Stimulated activated naive B cell treated with anti-CD40 and anti-IgM and Interleukin-4, amounts not matched to agents 10 μg/mL and 1 μg/mL and 100 μg/mL, for 72 hours (primary cell): ENCODE data around the gene FHIP1A.

Experiments used
- ATAC-seq, 2 donors: fragments of 150-1000 bp; cut with Tn5 transposase; replicated peaks; 2 replicates each; pipeline ENCODE4 v1.10.0; 2021; ENCODE audit warnings: moderate library complexity in 1 of 2
- DNase-seq: peaks from one replicate; pipeline ENCODE4 v3.0.0; 2021
- H3K27ac Mint-ChIP-seq: one replicate; pipeline ENCODE4 v1.8.0; 2022; ENCODE audit warnings: mild to moderate bottlenecking, mixed read lengths
- H3K27me3 Mint-ChIP-seq, 2 donors: one replicate each; pipeline ENCODE4 v1.8.0; 2022; ENCODE audit warnings: mixed read lengths in 2 of 2
- H3K36me3 Mint-ChIP-seq, 2 donors: one replicate each; pipeline ENCODE4 v1.8.0; 2022; ENCODE audit warnings: mixed read lengths in 2 of 2, mild to moderate bottlenecking in 1 of 2
- H3K4me1 Mint-ChIP-seq, 2 donors: one replicate each; pipeline ENCODE4 v1.8.0; 2022; ENCODE audit warnings: mixed read lengths in 2 of 2, mild to moderate bottlenecking in 1 of 2
- H3K4me3 Mint-ChIP-seq, 2 donors: one replicate each; pipeline ENCODE4 v1.8.0; 2022; ENCODE audit warnings: mild to moderate bottlenecking in 2 of 2, mixed read lengths in 2 of 2, moderate library complexity in 1 of 2
- H3K9me3 Mint-ChIP-seq, 2 donors: one replicate each; pipeline ENCODE4 v1.8.0; 2022; ENCODE audit warnings: mixed read lengths in 2 of 2, mild to moderate bottlenecking in 1 of 2

Gene FHIP1A

GRCh38 chr4:151407018-151407417 is 2.0 kb upstream of the FHIP1A start:
- Mint-ChIP-seq H3K27me3 (peaks cover 26 to 27% of the 10 kb centered on the region in 2 donors), H3K4me3 (no peak overlapping the region), H3K9me3 (no peaks in the 10 kb centered on the region), H3K36me3 (no peaks in the 10 kb centered on the region), H3K27ac (no peak overlapping the region), H3K4me1 (peaks cover 25 to 27% of the 10 kb centered on the region in 2 donors)
- DNase-seq (no peak), ATAC-seq (no peak)

GRCh38 chr4:151407466-151408379 is 1.3 kb upstream of the FHIP1A start:
- Mint-ChIP-seq H3K27me3 (peaks cover 29 to 33% of the 10 kb centered on the region in 2 donors), H3K4me1 (peaks cover 25 to 27% of the 10 kb centered on the region in 2 donors), H3K9me3 (no peaks in the 10 kb centered on the region), H3K4me3 (peak overlapping the region; percentile 78 to 79), H3K27ac (peak overlapping the region; percentile 84), H3K36me3 (no peaks in the 10 kb centered on the region)
- peak; percentile 71 for DNase-seq
- peak; percentile 78 to 81 for ATAC-seq

DNA sequence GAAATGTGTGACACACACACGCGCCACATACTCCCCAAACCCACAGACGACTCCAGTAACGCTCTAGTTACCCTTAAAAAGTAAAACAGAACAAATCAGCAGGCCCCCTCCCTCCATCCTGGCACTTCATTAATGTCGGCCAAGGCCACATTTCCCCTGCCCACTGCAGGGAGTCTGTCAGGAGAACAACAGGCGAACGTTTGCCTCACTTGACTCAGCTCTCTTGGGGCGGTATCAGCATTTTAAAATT is 671 bp upstream of the FHIP1A start:
- Mint-ChIP-seq H3K4me3 (peak overlapping the region; percentile 78 to 79), H3K9me3 (no peaks in the 10 kb centered on the region), H3K27ac (peak overlapping the region; percentile 84), H3K4me1 (peaks cover 25 to 27% of the 10 kb centered on the region in 2 donors), H3K36me3 (no peaks in the 10 kb centered on the region), H3K27me3 (peaks cover 34 to 38% of the 10 kb centered on the region in 2 donors)
- peak; percentile 1 for DNase-seq
- peak; percentile 4 to 5 for ATAC-seq

DNA sequence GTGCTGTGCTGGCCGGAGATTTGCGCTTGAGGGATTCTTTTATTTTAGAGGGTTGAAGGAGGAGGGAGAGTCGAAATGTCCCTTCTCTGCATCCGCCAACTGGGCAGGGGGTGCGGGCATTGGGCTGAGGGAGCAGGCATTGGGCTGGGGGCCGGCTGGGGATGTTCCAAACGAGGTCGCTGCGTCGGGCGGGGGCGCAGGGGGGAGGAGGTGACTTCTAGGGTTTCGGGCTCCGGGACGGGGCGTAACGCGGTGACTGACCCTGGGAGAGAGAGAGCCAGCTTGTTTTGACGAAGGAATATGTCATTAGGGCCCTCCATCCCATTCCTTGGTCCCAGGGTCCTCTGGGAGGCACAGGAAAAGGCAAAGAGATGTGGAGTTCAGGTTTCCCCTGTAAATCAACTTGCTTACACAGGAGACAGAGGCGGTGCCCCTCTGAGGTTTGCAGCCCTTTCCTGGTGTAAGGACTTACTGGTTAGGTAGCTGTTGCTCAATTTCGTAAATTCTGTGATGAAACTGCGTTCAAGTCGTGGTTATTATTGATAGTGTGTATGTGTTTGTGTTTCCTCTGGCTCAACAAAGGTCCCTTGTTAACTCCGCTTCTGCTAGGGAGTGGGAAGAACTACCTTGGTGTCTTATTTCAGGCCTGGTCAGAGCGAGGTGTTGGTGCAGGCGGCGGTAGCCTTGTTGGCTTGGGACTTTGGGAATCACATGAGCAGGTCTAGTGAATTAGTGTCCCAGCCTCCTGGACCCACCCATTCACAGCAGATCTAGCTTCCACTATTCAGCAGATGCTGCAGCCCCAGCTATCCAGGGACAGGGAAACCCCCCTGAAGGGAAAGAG is 716 bp downstream of the FHIP1A start:
- peaks cover 34 to 38% of the 10 kb centered on the region in 2 donors for H3K27me3 Mint-ChIP-seq
- no peak overlapping the region for H3K27ac Mint-ChIP-seq
- DNase-seq, result no peak
- no peaks in the 10 kb centered on the region for H3K9me3 Mint-ChIP-seq
- no peaks in the 10 kb centered on the region for H3K36me3 Mint-ChIP-seq
- H3K4me1 Mint-ChIP-seq, result peaks cover 25 to 27% of the 10 kb centered on the region in 2 donors
- H3K4me3 Mint-ChIP-seq, result peak overlapping the region; percentile 83 to 92
- ATAC-seq, result no peak

DNA sequence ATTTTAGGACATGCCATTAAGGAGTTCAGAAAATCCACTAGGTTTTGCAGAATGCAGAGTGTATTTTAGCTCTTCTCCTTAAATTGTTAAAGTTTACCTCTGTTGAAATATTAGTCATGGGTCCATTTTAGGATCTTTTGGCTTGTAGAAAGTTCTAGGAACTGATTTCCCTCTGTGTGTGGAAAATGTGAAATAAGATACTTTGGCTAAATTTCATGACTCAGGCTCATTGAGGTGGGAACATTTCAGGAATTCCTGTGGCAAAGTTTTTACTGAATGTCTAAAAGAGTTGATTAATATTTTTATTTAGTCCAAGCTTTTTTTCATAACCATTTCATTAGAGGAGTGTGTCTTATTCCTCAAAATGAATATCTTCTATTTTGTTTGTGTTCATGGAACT is 7.0 kb downstream of the FHIP1A start:
- H3K4me3 Mint-ChIP-seq, result no peak overlapping the region
- peaks cover 12 to 24% of the 10 kb centered on the region in 2 donors for H3K27me3 Mint-ChIP-seq
- H3K27ac Mint-ChIP-seq, result no peak overlapping the region
- H3K9me3 Mint-ChIP-seq, result peaks cover 0 to 2% of the 10 kb centered on the region in 2 donors
- no peaks in the 10 kb centered on the region for H3K36me3 Mint-ChIP-seq
- DNase-seq (no peak), ATAC-seq (no peak)
- H3K4me1 Mint-ChIP-seq, result no peaks in the 10 kb centered on the region

DNA sequence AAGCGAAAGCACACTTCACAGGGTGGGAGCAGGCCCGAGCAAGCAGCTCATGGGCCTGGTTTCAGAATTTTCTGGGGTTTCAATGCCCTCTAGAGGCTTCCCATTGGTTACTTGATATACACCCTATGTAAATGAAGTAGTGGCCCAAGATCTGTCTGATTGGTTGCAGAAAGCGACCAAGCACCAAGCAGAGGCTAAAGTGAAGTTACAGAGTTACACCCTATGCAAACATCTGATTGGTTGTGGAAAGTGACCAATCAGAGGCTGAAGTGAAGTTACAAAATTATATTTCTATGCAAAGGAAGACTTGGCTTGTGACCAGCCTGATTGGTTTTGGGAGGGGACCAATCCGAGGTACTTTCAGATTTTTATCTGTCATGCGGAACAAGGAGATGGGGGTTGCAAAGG is 8.2 kb downstream of the FHIP1A start:
- ATAC-seq, result no peak
- Mint-ChIP-seq H3K27ac (no peak overlapping the region), H3K9me3 (peaks cover 0 to 2% of the 10 kb centered on the region in 2 donors), H3K27me3 (peaks cover 15 to 29% of the 10 kb centered on the region in 2 donors), H3K4me3 (no peak overlapping the region), H3K36me3 (no peaks in the 10 kb centered on the region), H3K4me1 (no peaks in the 10 kb centered on the region)
- DNase-seq, result no peak

DNA sequence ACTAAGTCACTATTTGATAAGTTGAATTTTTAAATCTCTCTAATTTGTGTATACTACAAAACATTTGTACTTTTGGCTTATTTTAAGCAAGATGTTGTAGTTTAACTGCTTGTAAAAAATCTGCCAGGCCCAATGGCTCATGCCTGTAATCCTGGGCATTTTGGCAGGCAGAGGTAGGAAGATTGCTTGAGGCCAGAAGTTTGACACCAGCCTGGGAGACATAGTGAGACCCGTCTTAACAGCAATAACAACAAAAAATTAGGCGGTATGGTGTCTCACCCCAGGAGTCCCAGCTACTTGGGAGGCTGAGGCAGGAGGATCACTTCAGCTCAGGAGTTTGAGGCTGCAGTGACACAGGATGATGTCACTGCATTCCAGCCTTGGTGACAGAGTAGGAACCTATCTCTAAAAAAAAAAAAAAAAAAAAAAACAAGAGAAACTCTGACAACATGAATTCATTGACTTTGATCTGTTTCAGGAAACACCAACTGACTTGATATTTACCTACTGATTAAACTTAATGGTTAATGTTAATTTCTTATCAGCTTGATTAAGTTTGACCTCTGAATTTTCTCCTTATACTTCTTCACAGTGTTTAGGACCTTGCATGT is 8.9 kb downstream of the FHIP1A start:
- no peaks in the 10 kb centered on the region for H3K4me1 Mint-ChIP-seq
- H3K27me3 Mint-ChIP-seq, result peaks cover 11 to 22% of the 10 kb centered on the region in 2 donors
- DNase-seq (no peak), ATAC-seq (no peak)
- no peaks in the 10 kb centered on the region for H3K36me3 Mint-ChIP-seq
- no peak overlapping the region for H3K27ac Mint-ChIP-seq
- peaks cover 0 to 2% of the 10 kb centered on the region in 2 donors for H3K9me3 Mint-ChIP-seq
- H3K4me3 Mint-ChIP-seq, result no peak overlapping the region

- no peak for DNase-seq
These were observed 9.4 kb downstream of the FHIP1A start for GRCh38 chr4:151418385-151418784.

GRCh38 chr4:151418856-151419255 is 9.9 kb downstream of the FHIP1A start:
- Mint-ChIP-seq H3K36me3 (no peaks in the 10 kb centered on the region), H3K4me1 (no peaks in the 10 kb centered on the region), H3K4me3 (no peak overlapping the region), H3K27ac (no peak overlapping the region), H3K9me3 (peaks cover 0 to 2% of the 10 kb centered on the region in 2 donors), H3K27me3 (peaks cover 13 to 24% of the 10 kb centered on the region in 2 donors)
- DNase-seq, result no peak
- ATAC-seq, result no peak

More at GRCh38 chr4:151418385-151418784, 9.4 kb downstream of the FHIP1A start:
- H3K27ac Mint-ChIP-seq, result no peak overlapping the region
- peaks cover 0 to 2% of the 10 kb centered on the region in 2 donors for H3K9me3 Mint-ChIP-seq
- peaks cover 9 to 19% of the 10 kb centered on the region in 2 donors for H3K27me3 Mint-ChIP-seq
- H3K4me1 Mint-ChIP-seq, result no peaks in the 10 kb centered on the region
- H3K4me3 Mint-ChIP-seq, result no peak overlapping the region
- no peak for ATAC-seq
- no peaks in the 10 kb centered on the region for H3K36me3 Mint-ChIP-seq

GRCh38 chr4:151420250-151420807 is 11.4 kb downstream of the FHIP1A start:
- no peak overlapping the region for H3K27ac Mint-ChIP-seq
- ATAC-seq (no peak), DNase-seq (no peak)
- H3K9me3 Mint-ChIP-seq, result peaks cover 0 to 2% of the 10 kb centered on the region in 2 donors
- no peaks in the 10 kb centered on the region for H3K36me3 Mint-ChIP-seq
- no peak overlapping the region for H3K4me3 Mint-ChIP-seq
- H3K4me1 Mint-ChIP-seq, result no peaks in the 10 kb centered on the region
- H3K27me3 Mint-ChIP-seq, result peaks cover 18 to 31% of the 10 kb centered on the region in 2 donors

DNA sequence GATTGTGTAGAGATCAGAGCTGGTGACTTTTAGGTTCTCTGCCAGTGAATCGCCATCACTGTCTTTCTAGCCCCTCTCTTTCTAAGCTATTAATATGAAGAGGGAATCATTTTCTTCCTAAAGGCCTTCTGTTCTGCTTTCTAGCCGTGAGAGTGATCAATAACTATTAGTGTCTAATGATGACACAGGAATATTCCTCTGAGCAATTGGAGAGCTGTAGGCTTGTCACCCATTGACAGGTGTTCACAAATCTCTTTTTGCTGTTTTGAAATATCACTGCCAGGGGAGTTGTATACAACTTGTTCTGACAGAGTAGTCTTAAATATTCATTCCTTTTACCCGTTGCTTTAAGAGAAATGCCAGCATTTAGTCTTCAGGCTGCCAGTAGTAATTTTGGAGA is 13.9 kb downstream of the FHIP1A start:
- Mint-ChIP-seq H3K27ac (no peak overlapping the region), H3K4me1 (no peaks in the 10 kb centered on the region), H3K9me3 (peaks cover 0 to 5% of the 10 kb centered on the region in 2 donors), H3K36me3 (no peaks in the 10 kb centered on the region), H3K4me3 (no peak overlapping the region), H3K27me3 (peaks cover 18 to 29% of the 10 kb centered on the region in 2 donors)
- DNase-seq (no peak), ATAC-seq (no peak)

- Mint-ChIP-seq H3K36me3 (no peaks in the 10 kb centered on the region), H3K4me3 (no peak overlapping the region), H3K27me3 (peaks cover 19 to 22% of the 10 kb centered on the region in 2 donors), H3K9me3 (peaks cover 0 to 3% of the 10 kb centered on the region in 2 donors), H3K27ac (no peak overlapping the region), H3K4me1 (no peaks in the 10 kb centered on the region)
- no peak for DNase-seq
- no peak for ATAC-seq
These were observed 17.5 kb downstream of the FHIP1A start for GRCh38 chr4:151426513-151426912.

DNA sequence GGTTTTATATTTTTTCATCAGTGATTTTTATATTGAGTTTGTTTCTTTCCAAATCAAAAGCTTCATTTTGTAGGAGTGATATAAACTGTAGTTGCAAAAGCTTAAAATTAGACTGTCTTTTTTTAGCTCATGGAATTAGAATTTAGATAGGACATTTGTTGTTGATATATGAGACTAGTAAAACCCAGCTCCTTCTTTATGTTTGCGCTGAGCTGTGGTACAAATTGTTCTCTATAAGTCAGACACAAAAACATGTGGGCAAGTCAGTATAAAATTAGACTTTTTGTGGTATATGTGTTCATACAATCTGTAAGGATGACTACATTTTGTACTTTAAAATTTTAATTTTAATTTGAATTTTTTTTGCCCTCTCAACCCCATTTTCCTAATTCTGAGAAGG is 18.3 kb downstream of the FHIP1A start:
- H3K4me3 Mint-ChIP-seq, result no peak overlapping the region
- ATAC-seq (no peak), DNase-seq (no peak)
- no peaks in the 10 kb centered on the region for H3K36me3 Mint-ChIP-seq
- peaks cover 15 to 17% of the 10 kb centered on the region in 2 donors for H3K27me3 Mint-ChIP-seq
- peaks cover 0 to 3% of the 10 kb centered on the region in 2 donors for H3K9me3 Mint-ChIP-seq
- H3K4me1 Mint-ChIP-seq, result no peaks in the 10 kb centered on the region
- H3K27ac Mint-ChIP-seq, result no peak overlapping the region

DNA sequence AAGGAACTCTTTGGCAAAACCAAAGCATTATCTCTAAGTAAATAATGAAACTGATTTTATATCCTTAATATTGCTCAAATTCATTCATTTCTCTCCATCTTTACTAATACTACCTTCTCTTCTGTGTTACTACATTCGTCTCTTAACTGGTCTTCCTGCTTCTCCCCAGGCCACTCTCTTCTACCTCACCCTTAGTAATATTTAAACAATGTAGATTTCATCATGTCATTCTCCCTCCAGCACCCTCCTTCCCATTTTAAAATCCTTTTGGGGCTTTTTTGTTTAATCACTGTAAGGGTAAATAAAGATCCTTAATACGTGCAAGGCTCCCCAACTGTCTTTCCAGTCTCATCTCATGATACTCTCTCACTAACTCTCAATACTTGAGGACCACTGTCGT is 19.4 kb downstream of the FHIP1A start:
- DNase-seq (no peak), ATAC-seq (no peak)
- peaks cover 0 to 3% of the 10 kb centered on the region in 2 donors for H3K9me3 Mint-ChIP-seq
- peaks cover 20 to 23% of the 10 kb centered on the region in 2 donors for H3K27me3 Mint-ChIP-seq
- no peaks in the 10 kb centered on the region for H3K4me1 Mint-ChIP-seq
- H3K4me3 Mint-ChIP-seq, result no peak overlapping the region
- H3K27ac Mint-ChIP-seq, result no peak overlapping the region
- no peaks in the 10 kb centered on the region for H3K36me3 Mint-ChIP-seq
